Ascending aorta (tissue), 2 donors: ENCODE data around the gene CCDC138. TPM values are rescaled to one million over a fixed set of nuclear protein-coding genes. Genes with fewer than 3 reads are reported as not detected.

ENCODE experiments used
- DNase-seq, 2 donors: peaks; one replicate each; pipeline ENCODE4 v3.0.0-alpha.2; 2019; ENCODE audit warnings: low spot score in 2 of 2
- H3K27ac ChIP-seq, 2 donors: fragments of 200-600 bp; sonication (generic); one replicate each; pipeline ENCODE4 v1.5.1; 2016 to 2017; ENCODE audit warnings: mild to moderate bottlenecking in 1 of 2
- H3K27me3 ChIP-seq: fragments of 200-600 bp; sonication (generic); one replicate; pipeline ENCODE4 v1.5.1; 2017
- H3K36me3 ChIP-seq, 2 donors: fragments of 200-600 bp; sonication (generic); one replicate each; pipeline ENCODE4 v1.5.1; 2016
- H3K4me1 ChIP-seq, 2 donors: fragments of 200-600 bp; sonication (generic); one replicate each; pipeline ENCODE4 v1.5.1; 2016 to 2017; ENCODE audit warnings: mild to moderate bottlenecking in 1 of 2
- H3K4me3 ChIP-seq, 2 donors: fragments of 200-600 bp; sonication (generic); one replicate each; pipeline ENCODE4 v1.5.1; 2016 to 2017; ENCODE audit warnings: mild to moderate bottlenecking in 1 of 2
- H3K9me3 ChIP-seq, 2 donors: fragments of 200-600 bp; sonication (generic); one replicate each; pipeline ENCODE4 v1.5.1; 2016
- CTCF ChIP-seq, 3 experiments: fragments of 200-600 bp in 2 of 3; fragments of 450-650 bp in 1 of 3; sonication (generic) in 2 of 3; IDR thresholded peaks; one replicate each; pipeline ENCODE4 v1.5.1; 2016 to 2019; ENCODE audit warnings: antibody characterized with exemption in 3 of 3, mild to moderate bottlenecking in 1 of 3, moderate library complexity in 1 of 3
- intact Hi-C: fragments of 100-400 bp; cut with DNase I; formaldehyde crosslinking; loops from one replicate; pipeline ENCODE4 v1.15.1; 2023
- total RNA-seq: library from RNA; depleted of rRNA; stranded (reverse); fragments of >200 nt; gene quantifications from one replicate; pipeline ENCODE4 v1.1.0, GENCODE V29; 2016

The CCDC138 gene
- total RNA-seq, 1 donor from 2014 or later: 0.75 TPM

- no peak for DNase-seq
- intact Hi-C loops: no loop called here
- TF ChIP-seq CTCF (IDR thresholded peaks at IDR 0.05): no peak
- Histone ChIP-seq H3K4me1 (no peaks in the 10 kb centered on the region), H3K9me3 (peaks cover 0 to 15% of the 10 kb centered on the region in 2 donors), H3K4me3 (no peak overlapping the region), H3K36me3 (no peaks in the 10 kb centered on the region), H3K27me3 (no peaks in the 10 kb centered on the region), H3K27ac (no peak overlapping the region)
These were observed 79.5 kb downstream of the CCDC138 start for GRCh38 chr2:108866041-108866440.

GRCh38 chr2:108868911-108869310 lies 82.3 kb downstream of the CCDC138 start:
- Histone ChIP-seq H3K27me3 (no peaks in the 10 kb centered on the region), H3K4me3 (no peak overlapping the region), H3K9me3 (peaks cover 0 to 15% of the 10 kb centered on the region in 2 donors), H3K4me1 (no peaks in the 10 kb centered on the region), H3K27ac (no peak overlapping the region), H3K36me3 (no peaks in the 10 kb centered on the region)
- no peak for TF ChIP-seq CTCF (IDR thresholded peaks at IDR 0.05)
- no peak for DNase-seq
- intact Hi-C loops: no loop called here

- H3K27ac ChIP-seq: no peak overlapping the region
- no peak for DNase-seq
- H3K4me1 ChIP-seq: no peaks in the 10 kb centered on the region
- H3K9me3 ChIP-seq: peaks cover 0 to 15% of the 10 kb centered on the region in 2 donors
- H3K4me3 ChIP-seq: no peak overlapping the region
- no peaks in the 10 kb centered on the region for H3K36me3 ChIP-seq
- H3K27me3 ChIP-seq: no peaks in the 10 kb centered on the region
- intact Hi-C loops: no loop called here
- no peak for TF ChIP-seq CTCF (IDR thresholded peaks at IDR 0.05)
These were observed 83.0 kb downstream of the CCDC138 start for GRCh38 chr2:108869542-108869941.

- no peak for DNase-seq
- no peak overlapping the region for H3K4me3 ChIP-seq
- no peaks in the 10 kb centered on the region for H3K36me3 ChIP-seq
- H3K4me1 ChIP-seq: no peaks in the 10 kb centered on the region
- no peak overlapping the region for H3K27ac ChIP-seq
- no peak for TF ChIP-seq CTCF (IDR thresholded peaks at IDR 0.05)
- peaks cover 0 to 15% of the 10 kb centered on the region in 2 donors for H3K9me3 ChIP-seq
- no peaks in the 10 kb centered on the region for H3K27me3 ChIP-seq
- intact Hi-C loops: no loop called here
These were observed 83.6 kb downstream of the CCDC138 start for GRCh38 chr2:108870069-108870644.

- peaks cover 0 to 3% of the 10 kb centered on the region in 2 donors for H3K9me3 ChIP-seq
- intact Hi-C loops: no loop called here
- H3K27me3 ChIP-seq: no peaks in the 10 kb centered on the region
- H3K36me3 ChIP-seq: no peaks in the 10 kb centered on the region
- H3K4me1 ChIP-seq: no peaks in the 10 kb centered on the region
- no peak for DNase-seq
- no peak for TF ChIP-seq CTCF (IDR thresholded peaks at IDR 0.05)
- H3K27ac ChIP-seq: no peak overlapping the region
- H3K4me3 ChIP-seq: no peak overlapping the region
These were observed 90.9 kb downstream of the CCDC138 start for GRCh38 chr2:108877506-108877905.

- no peaks in the 10 kb centered on the region for H3K36me3 ChIP-seq
- no peak for TF ChIP-seq CTCF (IDR thresholded peaks at IDR 0.05)
- H3K4me1 ChIP-seq: no peaks in the 10 kb centered on the region
- no peak overlapping the region for H3K4me3 ChIP-seq
- H3K27ac ChIP-seq: no peak overlapping the region
- DNase-seq: no peak
- intact Hi-C loops: no loop called here
- H3K27me3 ChIP-seq: no peaks in the 10 kb centered on the region
- peaks cover 0 to 3% of the 10 kb centered on the region in 2 donors for H3K9me3 ChIP-seq
These were observed 91.7 kb downstream of the CCDC138 start for GRCh38 chr2:108878276-108878675.
